ENCODE measurements around the gene MYL11. TPM values are rescaled to one million over a fixed set of nuclear protein-coding genes. Genes with fewer than 3 reads are reported as not detected.

The MYL11 gene
- polyA plus RNA-seq, 2 of the 4 experiments (the other 2 are of a cell fraction): 0.46 TPM; not detected in 1

GRCh38 chr16:30349675-30350074 is 24.9 kb upstream of the MYL11 start:
- WGBS (ENCODE audit: missing lambda C conversion rate): 84% methylated on average over 3 of the region's 3 CpGs
- ChIA-PET POLR2A (interaction anchor here (0.7 kb wide), 1 partner anchor 13 kb away, joined by 4 read pairs; no protein-coding TSS in a partner anchor), CTCF (no interaction called here)
- FAIRE-seq (no peak), ATAC-seq (no peak), DNase-seq (ENCODE audit: low read depth in 1 of 2, low spot score in 1 of 2) (no peak)
- peaks cover 31% of the 10 kb centered on the region for H3K4me1 ChIP-seq
- H3K4me3 ChIP-seq: no peak overlapping the region
- no peak overlapping the region for H3K27ac ChIP-seq
- H3K9me3 ChIP-seq: no peaks in the 10 kb centered on the region
- H3K4me2 ChIP-seq: no peak overlapping the region
- TF ChIP-seq MAFK (IDR thresholded peaks at IDR 0.05; ENCODE audit: partially characterized antibody) (no peak), HOXB5 (CRISPR knock-in tag; IDR thresholded peaks at IDR 0.05) (no peak), CEBPB (IDR thresholded peaks at IDR 0.05) (no peak), RNF2 (IDR thresholded peaks at IDR 0.05; ENCODE audit: borderline replicate concordance, low read depth) (no peak), HEYL (CRISPR knock-in tag; IDR thresholded peaks at IDR 0.05) (no peak), HOXA7 (CRISPR knock-in tag; IDR thresholded peaks at IDR 0.05) (no peak)
- TF ChIP-seq, protein P1, sequence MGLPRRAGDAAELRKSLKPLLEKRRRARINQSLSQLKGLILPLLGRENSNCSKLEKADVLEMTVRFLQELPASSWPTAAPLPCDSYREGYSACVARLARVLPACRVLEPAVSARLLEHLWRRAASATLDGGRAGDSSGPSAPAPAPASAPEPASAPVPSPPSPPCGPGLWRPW (IDR thresholded peaks at IDR 0.05): no peak

DNA sequence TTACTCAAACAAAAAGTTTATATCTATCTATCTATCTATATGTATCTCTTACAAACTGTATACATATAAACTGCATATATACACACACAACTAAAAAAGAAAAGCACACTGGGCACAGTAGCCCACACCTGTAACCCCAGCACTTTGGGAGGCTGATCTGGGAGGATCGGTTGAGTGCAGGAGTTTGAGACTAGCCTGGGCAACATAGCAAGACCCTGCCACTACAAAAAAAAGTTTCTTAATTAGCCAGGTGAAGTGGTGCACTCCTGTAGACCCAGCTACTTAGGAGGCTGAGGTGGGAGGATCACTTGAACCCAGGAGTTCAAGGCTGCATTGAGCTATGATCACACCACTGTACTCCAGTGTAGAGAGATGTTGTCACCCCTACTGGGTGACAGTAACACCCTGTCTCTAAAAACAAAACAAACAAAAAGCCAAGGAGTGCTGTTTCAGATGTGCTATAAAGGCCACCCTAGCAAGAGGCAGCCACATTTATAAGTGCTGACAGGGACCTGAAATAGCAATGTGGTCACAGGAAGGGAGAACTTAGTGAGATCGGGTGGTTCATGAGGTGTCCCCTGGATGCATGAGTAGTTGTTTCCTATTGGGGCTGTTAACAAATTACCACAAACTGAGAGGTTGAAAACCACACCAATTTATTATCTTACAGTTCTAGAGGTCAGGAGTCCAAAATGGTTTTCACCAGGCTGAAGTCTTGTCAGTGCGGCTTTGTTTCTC is 24.3 kb upstream of the MYL11 start:
- 87% methylated on average over 3 of the region's 3 CpGs for WGBS (ENCODE audit: missing lambda C conversion rate)

GRCh38 chr16:30351001-30351441 is 23.6 kb upstream of the MYL11 start:
- DNase-seq (ENCODE audit: low read depth in 1 of 2, low spot score in 1 of 2): no peak
- POLR2A ChIA-PET: no interaction called here

More for the DNA sequence above, 24.3 kb upstream of the MYL11 start:
- Histone ChIP-seq H3K4me2 (no peak overlapping the region), H3K27ac (no peak overlapping the region), H3K4me3 (no peak overlapping the region), H3K9me3 (no peaks in the 10 kb centered on the region), H3K4me1 (peaks cover 31% of the 10 kb centered on the region)
- no peak for DNase-seq (ENCODE audit: low read depth in 1 of 2, low spot score in 1 of 2)
- FAIRE-seq: no peak
- TF ChIP-seq KDM1A (IDR thresholded peaks at IDR 0.05; ENCODE audit: low read depth): no peak
- POLR2A ChIA-PET: interaction anchor here (0.7 kb wide), 1 partner anchor 13 kb away, joined by 4 read pairs; no protein-coding TSS in a partner anchor
- CTCF ChIA-PET: interaction anchor here (1.0 kb wide), 1 partner anchor 8 kb away, joined by 3 read pairs; no protein-coding TSS in a partner anchor
- ATAC-seq: no peak

DNA sequence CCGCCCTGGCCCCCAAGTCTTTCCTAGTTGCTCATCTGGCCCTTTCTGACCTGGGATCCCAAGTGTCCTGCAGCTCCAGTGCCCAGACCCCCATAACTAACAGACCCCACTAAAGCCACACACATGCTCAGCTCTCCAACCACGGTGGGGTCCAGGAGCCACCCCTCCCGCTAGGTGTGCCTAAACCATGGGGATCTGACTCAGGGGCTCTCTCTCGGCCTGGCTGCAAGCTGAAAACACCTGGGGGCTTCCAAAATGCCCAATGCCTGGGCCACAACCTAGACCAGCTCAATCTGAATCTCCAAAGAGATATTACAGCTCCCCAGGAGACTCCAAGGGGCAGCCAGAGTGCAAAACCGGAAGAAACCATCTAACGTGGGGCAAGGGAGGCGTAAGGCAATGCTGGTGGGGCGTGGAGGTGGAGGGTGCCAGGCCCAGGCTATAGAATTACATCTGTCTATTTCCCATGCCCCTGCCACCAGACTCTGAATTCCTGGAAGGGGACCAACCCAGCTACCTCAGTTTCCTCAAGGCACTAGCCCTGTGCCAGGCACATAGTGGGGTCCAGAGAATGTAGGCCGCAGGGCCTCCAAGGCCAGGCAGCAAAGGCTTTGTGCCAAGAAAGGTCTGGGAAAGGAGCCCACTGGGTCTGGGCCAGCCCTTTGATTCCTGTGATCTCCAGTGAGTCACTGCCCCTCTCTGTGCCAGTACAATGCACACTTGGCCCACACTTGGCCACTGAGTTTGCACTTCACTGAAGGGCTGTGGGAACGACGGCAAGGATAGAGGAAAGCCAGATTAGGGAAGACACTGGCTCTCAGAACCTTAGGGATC is 22.8 kb upstream of the MYL11 start:
- ChIA-PET POLR2A (interaction anchor here (1.2 kb wide), 1 partner anchor 16 kb away, joined by 3 read pairs; no protein-coding TSS in a partner anchor), CTCF (interaction anchor here (0.8 to 2.4 kb wide), 2 partner anchors 10 to 57 kb away, joined by 3 to 6 read pairs; no protein-coding TSS in a partner anchor)
- Histone ChIP-seq H3K9me3 (no peaks in the 10 kb centered on the region), H3K4me2 (peak overlapping the region; percentile 46), H3K4me1 (peaks cover 41% of the 10 kb centered on the region), H3K27ac (peak overlapping the region; percentile 32 to 96; a peak in 4 of 6 replicates), H3K4me3 (no peak overlapping the region)
- ATAC-seq (peak in 1 of 2 experiments; percentile 9; a peak in 1 of 6 replicates), FAIRE-seq (no peak), DNase-seq (ENCODE audit: low read depth in 1 of 2, low spot score in 1 of 2) (peak in 1 of 2 experiments; percentile 60)
- 68% methylated on average over 11 of the region's 11 CpGs for WGBS (ENCODE audit: missing lambda C conversion rate)
- TF ChIP-seq FOSL2 (IDR thresholded peaks at IDR 0.05) (no peak), FOSL2 (CRISPR knock-in tag; IDR thresholded peaks at IDR 0.05) (peak; percentile 46), JUN (IDR thresholded peaks at IDR 0.05) (0 out of 5 replicates have a peak, but pooled peaks of 1 of the 2 experiments have one; percentile 27), HOXA7 (CRISPR knock-in tag; IDR thresholded peaks at IDR 0.05) (no peak), GATA3 (IDR thresholded peaks at IDR 0.05; ENCODE audit: borderline replicate concordance) (0 out of 2 replicates have a peak, but pooled peaks have one; percentile 28)

More at GRCh38 chr16:30351001-30351441, 23.6 kb upstream of the MYL11 start:
- H3K4me2 ChIP-seq: no peak overlapping the region
- H3K4me3 ChIP-seq: no peak overlapping the region
- H3K9me3 ChIP-seq: no peaks in the 10 kb centered on the region
- no peak overlapping the region; a peak in 1 of 6 replicates for H3K27ac ChIP-seq
- TF ChIP-seq ZSCAN20 (CRISPR knock-in tag; IDR thresholded peaks at IDR 0.05): no peak
- no peak for TF ChIP-seq MAZ (IDR thresholded peaks at IDR 0.05; ENCODE audit: borderline replicate concordance, low read depth, low read length)
- ATAC-seq (no peak), FAIRE-seq (no peak)
- CTCF ChIA-PET: interaction anchor here (1.0 to 2.4 kb wide), 2 partner anchors 9 to 58 kb away, joined by 3 to 6 read pairs; no protein-coding TSS in a partner anchor
- H3K4me1 ChIP-seq: peaks cover 33% of the 10 kb centered on the region
- WGBS (ENCODE audit: missing lambda C conversion rate): 91% methylated on average over 15 of the region's 15 CpGs
